Coronary artery (tissue), 2 donors: ENCODE measurements around the gene MT1F.
"Not testable (repeated sequence)": the region's sequence is repeated elsewhere in the genome, so short reads cannot be mapped to it uniquely, and the experiment has no call there.

Experiments
- DNase-seq: peaks from one replicate; pipeline ENCODE4 v3.0.0-alpha.2; 2017; ENCODE audit warnings: low spot score
- H3K27ac ChIP-seq, 2 donors: fragments of 200-600 bp; sonication (generic); one replicate each; pipeline ENCODE4 v1.5.1; 2016 to 2019
- H3K4me3 ChIP-seq: fragments of 200-600 bp; sonication (generic); 2 replicates; pipeline ENCODE4 v1.5.1; 2016; ENCODE audit warnings: mild to moderate bottlenecking, moderate library complexity
- TF ChIP-seq, protein P1 (sequence below): fragments of 200-600 bp; sonication (generic); IDR thresholded peaks from one replicate; pipeline ENCODE4 v1.5.1; 2019; ENCODE audit warnings: antibody characterized with exemption

Gene MT1F

GRCh38 chr16:56653218-56653617, 4.5 kb upstream of the MT1F start:
- DNase-seq = no peak
- TF ChIP-seq, protein P1, sequence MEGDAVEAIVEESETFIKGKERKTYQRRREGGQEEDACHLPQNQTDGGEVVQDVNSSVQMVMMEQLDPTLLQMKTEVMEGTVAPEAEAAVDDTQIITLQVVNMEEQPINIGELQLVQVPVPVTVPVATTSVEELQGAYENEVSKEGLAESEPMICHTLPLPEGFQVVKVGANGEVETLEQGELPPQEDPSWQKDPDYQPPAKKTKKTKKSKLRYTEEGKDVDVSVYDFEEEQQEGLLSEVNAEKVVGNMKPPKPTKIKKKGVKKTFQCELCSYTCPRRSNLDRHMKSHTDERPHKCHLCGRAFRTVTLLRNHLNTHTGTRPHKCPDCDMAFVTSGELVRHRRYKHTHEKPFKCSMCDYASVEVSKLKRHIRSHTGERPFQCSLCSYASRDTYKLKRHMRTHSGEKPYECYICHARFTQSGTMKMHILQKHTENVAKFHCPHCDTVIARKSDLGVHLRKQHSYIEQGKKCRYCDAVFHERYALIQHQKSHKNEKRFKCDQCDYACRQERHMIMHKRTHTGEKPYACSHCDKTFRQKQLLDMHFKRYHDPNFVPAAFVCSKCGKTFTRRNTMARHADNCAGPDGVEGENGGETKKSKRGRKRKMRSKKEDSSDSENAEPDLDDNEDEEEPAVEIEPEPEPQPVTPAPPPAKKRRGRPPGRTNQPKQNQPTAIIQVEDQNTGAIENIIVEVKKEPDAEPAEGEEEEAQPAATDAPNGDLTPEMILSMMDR = no peak
- H3K4me3 ChIP-seq = no peak overlapping the region
- no peak overlapping the region for H3K27ac ChIP-seq

DNA sequence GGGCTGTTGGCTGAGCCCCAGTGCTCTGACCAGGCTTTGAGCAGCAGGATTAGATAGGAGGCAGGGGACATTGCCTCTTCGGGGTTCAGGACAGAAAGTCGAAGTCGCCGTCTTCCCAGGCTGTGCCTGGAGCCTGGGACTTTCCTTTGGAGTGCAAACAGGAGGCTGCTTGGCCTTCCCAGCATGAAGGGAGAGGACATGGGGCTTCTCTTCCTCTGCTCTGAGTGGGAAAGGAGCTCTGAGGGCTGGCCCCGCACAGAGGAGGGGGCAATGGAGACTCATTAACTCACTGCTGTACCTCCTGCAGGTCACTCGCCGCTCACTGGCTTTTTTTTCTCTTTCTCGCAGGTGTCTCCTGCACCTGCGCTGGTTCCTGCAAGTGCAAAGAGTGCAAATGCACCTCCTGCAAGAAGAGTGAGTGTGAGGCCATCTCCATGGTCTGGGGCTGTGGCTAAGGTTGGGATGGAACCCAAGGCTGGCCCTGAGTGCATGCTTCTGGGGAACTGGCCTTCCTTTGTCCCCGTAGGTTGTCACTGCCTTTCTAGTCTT, 642 bp downstream of the MT1F start:
- Histone ChIP-seq H3K4me3 (peak overlapping the region; percentile 74), H3K27ac (peak overlapping the region in 1 of 2 donors; percentile 56)
- DNase-seq = no peak
- TF ChIP-seq, protein P1 = no peak

DNA sequence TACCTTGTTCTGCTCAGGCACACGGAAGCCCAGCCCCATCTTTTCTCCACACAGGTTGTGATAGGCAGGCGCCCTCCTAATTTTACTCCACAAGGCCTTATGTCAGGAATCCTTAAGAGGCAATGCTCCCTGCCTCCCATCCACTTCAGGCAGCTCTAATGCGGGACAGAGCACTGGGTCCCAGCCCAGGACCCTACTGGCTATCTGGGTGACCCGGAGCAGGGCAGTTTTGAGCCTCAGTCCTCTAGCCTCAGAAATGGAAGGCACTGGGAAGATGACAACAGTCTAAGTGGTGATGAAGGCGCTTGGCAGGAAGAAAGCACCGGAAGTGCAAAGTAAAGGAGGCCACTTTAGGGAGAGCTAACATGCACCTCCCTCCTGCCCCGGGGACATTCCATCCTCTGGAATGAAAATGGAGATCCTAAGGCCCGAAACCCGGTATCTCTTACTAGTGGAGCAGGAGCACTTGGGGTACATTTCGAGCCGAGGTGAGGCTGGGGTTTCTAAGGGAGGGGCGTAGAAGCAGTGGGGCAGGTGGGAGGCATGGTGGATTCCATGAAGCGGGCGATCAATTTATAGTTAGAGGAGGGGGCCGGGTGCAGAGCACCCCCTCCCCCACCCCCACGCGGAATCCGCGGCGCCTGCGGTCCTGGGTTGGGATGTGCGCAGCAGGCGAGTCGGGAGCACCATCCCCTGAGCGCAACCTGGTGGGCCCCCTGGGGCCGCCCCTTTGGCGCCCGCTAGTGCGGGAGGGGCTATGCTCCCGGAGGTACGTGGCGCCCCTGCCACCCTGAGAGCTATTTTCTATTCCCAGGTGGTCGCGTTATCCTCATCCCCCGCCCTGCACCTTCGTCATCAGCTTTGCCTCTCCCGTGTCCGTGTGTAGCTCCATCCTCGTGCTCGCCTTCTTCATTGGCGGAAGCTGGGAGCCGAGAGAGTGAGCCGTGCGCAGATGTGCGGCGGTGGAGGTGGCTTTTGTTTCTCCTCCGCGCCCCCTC, 4.9 kb downstream of the MT1F start:
- Histone ChIP-seq H3K27ac (no peak overlapping the region), H3K4me3 (peak overlapping the region; percentile 46)
- TF ChIP-seq, protein P1 = no peak
- DNase-seq = no peak

DNA sequence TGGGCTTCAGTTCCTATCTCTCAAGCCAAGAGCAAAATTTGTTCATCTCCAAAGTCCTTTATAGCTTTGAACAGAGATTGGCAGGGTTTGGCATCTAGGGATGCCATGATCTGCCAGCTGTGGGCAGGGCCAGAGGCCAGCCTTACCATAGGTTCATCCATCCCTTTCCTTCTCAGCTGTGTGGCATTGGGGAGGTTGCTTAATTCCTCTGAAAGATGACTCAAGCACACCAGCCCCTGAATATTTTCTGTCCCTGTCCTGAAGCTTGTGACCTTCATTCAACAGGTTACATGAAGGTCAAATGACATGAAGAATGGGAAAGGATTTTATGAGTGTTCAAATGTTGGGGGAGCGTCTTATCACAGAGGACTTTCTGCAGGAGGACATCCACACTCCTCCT, 6.7 kb downstream of the MT1F start:
- DNase-seq = no peak
- H3K4me3 ChIP-seq = no peak overlapping the region
- TF ChIP-seq, protein P1 = no peak
- no peak overlapping the region for H3K27ac ChIP-seq

DNA sequence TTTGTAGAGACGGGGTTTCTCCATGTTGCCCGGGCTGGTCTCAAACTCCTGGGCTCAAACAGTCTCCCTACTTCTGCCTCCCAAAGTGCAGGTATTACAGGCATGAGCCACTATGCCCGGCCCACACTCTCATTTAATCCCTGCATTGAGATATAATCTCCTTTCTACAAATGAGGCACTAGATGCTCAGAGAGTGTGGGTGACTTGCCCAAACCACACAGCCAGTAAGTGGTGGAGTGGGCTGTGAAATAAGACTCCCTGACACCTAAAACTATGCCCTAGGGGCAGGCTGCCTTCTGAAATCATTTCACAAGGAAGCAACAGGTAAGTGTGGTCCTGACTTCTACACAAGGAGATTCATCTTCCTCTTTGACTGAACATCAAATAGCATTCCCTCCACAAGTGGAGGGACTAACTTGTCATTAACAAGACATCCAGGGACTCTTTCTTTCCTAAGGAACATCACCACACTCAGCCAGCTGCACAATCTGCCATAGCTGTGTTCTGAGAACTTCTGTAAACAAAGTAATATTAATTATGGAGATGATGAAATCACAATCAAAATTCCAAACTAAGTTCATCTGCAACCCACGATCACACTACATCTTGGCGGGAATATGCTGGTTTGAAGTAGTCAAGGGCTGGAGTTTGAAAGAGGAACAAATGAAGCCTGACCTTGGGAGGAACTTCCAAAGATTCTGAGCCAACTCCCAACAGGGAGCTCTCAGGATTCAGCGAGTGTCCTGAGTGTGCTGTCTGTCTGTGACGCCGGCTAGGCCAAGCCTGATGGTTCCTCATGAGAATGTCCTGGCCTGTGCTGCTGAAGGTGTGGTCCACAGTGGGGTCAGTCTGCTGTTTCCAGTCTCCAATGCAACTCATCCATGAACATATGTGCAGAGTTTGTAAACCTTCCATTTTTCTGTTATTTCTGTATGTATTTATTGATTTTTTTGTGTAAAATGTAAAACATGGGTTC, 7.8 kb downstream of the MT1F start:
- DNase-seq, H3K27ac ChIP-seq, H3K4me3 ChIP-seq: not testable (repeated sequence)

DNA sequence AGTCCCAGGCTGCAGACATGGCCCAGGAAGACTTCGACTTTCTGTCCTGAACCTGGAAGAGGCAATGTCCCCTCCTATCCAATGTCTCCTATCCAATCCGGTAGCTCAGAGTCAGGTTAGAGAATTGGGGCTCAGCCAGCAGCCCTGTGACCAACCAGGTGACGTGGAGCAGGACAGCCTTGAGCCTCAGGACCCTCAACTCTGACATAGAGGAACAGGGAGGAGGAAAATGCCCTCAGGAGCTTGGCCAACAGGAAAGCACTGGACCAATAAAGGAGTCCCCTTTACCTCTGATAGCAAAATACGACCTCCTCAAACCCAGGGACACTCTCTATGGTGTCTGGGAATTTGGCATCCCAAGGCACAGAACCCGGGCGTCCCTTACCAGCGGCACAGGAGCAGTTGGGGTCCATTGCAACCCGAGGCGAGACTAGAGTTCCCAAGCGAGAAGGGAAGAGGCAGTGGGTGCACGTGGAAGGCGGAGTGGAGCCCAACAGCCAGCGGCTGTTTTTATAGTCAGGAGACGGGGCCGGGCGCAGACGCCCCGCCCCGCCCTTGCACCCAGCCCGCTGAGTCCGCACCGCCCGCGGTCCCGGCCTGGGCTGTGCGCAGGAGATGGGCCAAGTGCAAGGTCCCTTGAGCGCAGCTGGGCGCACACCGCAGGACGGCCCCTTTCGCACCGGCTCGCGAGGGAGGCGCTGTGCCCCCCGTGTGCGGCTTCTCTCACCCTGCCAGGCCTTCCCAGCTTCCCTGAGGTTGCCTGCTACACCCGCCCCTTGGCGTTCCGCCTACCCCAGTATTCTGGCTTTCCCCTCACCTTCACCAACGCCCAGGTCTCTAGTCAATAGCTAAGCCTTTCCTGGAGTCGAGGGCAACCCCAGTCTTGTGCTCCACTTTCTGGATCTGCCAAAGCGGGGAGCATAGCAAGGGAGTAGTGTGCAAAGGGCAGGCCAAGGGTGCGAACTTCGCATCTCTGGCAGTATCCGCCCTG, 10.1 kb downstream of the MT1F start, which contains the start of gene MT1G:
Gene MT1G, minus strand, starts transcription at position 485 of the 991 bp plus-strand sequence. Its CDS starts 72 bp downstream, at position 413.
- Histone ChIP-seq H3K27ac (no peak within 1 kb of the TSS), H3K4me3 (peak within 1 kb of the TSS; percentile 57)
- TF ChIP-seq, protein P1 = no peak
- DNase-seq = no peak
